Measurements from ENCODE around the gene SFI1.
A peak's percentile ranks its signal among the peaks of the same experiment; 100 is the strongest.

The SFI1 gene

DNA sequence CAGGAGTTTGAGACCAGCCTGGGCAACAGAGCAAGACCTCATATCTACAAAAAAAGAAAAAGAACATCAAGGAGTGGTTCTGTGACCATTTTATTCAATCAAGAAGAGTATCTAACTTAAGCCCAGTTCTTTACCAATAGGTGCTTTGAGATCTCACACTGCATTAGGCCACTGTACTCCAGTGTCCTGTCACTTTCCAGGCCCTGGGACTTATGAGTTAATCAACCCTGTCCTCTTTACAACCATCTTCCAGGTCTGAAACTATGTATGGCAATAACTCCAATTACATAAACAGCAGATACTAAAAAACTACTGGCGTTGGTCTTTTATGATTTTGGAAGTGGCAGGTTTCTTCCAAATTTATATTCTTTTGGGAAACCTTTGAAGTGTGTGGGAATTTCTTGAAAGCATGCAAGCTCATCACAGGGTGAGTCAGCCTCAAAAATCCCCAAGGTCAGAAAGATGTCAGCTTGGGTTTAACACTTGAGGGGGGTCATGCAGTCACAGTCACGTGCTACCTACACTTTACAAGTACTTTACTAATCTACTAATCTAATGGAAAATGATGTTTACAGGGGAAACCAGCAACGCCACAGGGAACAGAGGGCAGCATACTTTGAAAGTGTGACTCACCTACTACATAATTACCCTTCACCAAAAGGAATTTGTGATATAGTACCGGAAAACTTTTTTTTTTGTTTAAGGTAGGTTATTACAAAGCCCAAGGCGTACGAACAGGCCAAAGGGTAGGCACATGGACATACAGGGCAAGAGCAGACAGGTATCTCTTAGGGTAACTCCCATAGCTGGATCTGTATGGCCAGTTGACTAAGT lies 150.1 kb downstream of the SFI1 start:
- Histone ChIP-seq H3K79me1 (replicated peaks; ENCODE audit: low read length, poor library complexity, severe bottlenecking) (peaks cover 14% of the 10 kb centered on the region), H3K4me1 (ENCODE audit: control insufficient read depth, insufficient read depth, low read depth, low read length) (peaks cover 19% of the 10 kb centered on the region), H4K8ac (ENCODE audit: low read length) (no peak overlapping the region), H2BK120ac (ENCODE audit: low read depth, low read length) (no peak overlapping the region), H3K9me3 (ENCODE audit: control insufficient read depth, low read length) (no peaks in the 10 kb centered on the region), H2AK5ac (ENCODE audit: low read length, severe bottlenecking) (peak overlapping the region; percentile 97), H3K14ac (ENCODE audit: low read length in 2 of 2) (no peak overlapping the region), H3K36me3 (ENCODE audit: control insufficient read depth in 1 of 2, insufficient read depth in 2 of 2, low read depth in 1 of 2, low read length in 2 of 2) (peaks cover 16 to 36% of the 10 kb centered on the region in 2 experiments), H3K9ac (ENCODE audit: low read length) (peak overlapping the region; percentile 56), H3K4me2 (ENCODE audit: low read length, poor library complexity, severe bottlenecking) (no peak overlapping the region), H2BK12ac (ENCODE audit: low read length in 2 of 2) (no peak overlapping the region), H2AFZ (ENCODE audit: low read depth, low read length) (no peak overlapping the region), H3K27ac (ENCODE audit: low read length, poor library complexity, severe bottlenecking) (peak overlapping the region; percentile 87), H3K4me3 (ENCODE audit: insufficient read depth in 1 of 2, low read depth in 1 of 2, low read length in 2 of 2) (no peak overlapping the region), H3K23ac (ENCODE audit: low read length in 2 of 2) (no peak overlapping the region), H2BK15ac (ENCODE audit: low read depth, poor library complexity, severe bottlenecking) (no peak overlapping the region), H2BK5ac (ENCODE audit: low read depth, low read length, poor library complexity, severe bottlenecking) (peak overlapping the region; percentile 85), H4K91ac (ENCODE audit: low read length) (no peak overlapping the region), H3K27me3 (ENCODE audit: control insufficient read depth in 1 of 2, insufficient read depth in 1 of 2, low read length in 2 of 2) (no peaks in the 10 kb centered on the region), H3K18ac (ENCODE audit: low read depth in 1 of 2, low read length in 2 of 2) (no peak overlapping the region), H3K4ac (ENCODE audit: low read depth in 1 of 2, low read length in 2 of 2) (no peak overlapping the region)
- DNase-seq, result peak; percentile 98
- WGBS, result 6% methylated on average over 5 of the region's 6 CpGs

DNA sequence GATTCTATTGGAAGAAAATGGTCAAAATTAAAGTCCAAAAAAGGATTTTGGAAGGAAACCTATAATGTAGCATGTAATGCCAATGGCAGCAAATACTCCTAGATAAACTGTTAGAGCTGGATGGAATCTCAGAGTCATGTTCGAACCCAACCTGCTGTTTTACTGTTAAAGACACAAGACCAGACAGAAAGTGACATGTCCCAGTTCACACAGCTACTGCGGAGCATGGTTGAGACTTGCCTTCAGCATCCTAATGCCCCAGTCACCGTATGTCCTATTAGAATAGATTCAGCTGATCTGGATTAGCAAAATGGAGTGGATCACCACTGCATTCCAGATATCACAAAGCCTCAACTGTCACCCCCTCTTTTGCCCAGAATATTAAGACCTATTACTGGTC lies 150.7 kb downstream of the SFI1 start:
- peaks cover 21% of the 10 kb centered on the region for H3K4me1 ChIP-seq (ENCODE audit: control insufficient read depth, insufficient read depth, low read depth, low read length)
- H3K18ac ChIP-seq (ENCODE audit: low read depth in 1 of 2, low read length in 2 of 2), result no peak overlapping the region
- peak overlapping the region in 1 of 2 experiments; percentile 83 for H2BK12ac ChIP-seq (ENCODE audit: low read length in 2 of 2)
- no peak overlapping the region for H4K91ac ChIP-seq (ENCODE audit: low read length)
- no peak for DNase-seq
- peak overlapping the region; percentile 97 for H2AK5ac ChIP-seq (ENCODE audit: low read length, severe bottlenecking)
- H2AFZ ChIP-seq (ENCODE audit: low read depth, low read length), result no peak overlapping the region
- peaks cover 11% of the 10 kb centered on the region for H3K79me1 ChIP-seq (replicated peaks; ENCODE audit: low read length, poor library complexity, severe bottlenecking)
- H3K27me3 ChIP-seq (ENCODE audit: control insufficient read depth in 1 of 2, insufficient read depth in 1 of 2, low read length in 2 of 2), result no peaks in the 10 kb centered on the region
- WGBS, result 92% methylated on average over 3 of the region's 3 CpGs
- H3K4me2 ChIP-seq (ENCODE audit: low read length, poor library complexity, severe bottlenecking), result no peak overlapping the region
- H3K23ac ChIP-seq (ENCODE audit: low read length in 2 of 2), result no peak overlapping the region
- H2BK120ac ChIP-seq (ENCODE audit: low read depth, low read length), result no peak overlapping the region
- no peaks in the 10 kb centered on the region for H3K9me3 ChIP-seq (ENCODE audit: control insufficient read depth, low read length)
- H2BK5ac ChIP-seq (ENCODE audit: low read depth, low read length, poor library complexity, severe bottlenecking), result peak overlapping the region; percentile 85
- no peak overlapping the region for H3K4me3 ChIP-seq (ENCODE audit: insufficient read depth in 1 of 2, low read depth in 1 of 2, low read length in 2 of 2)
- no peak overlapping the region for H2BK15ac ChIP-seq (ENCODE audit: low read depth, poor library complexity, severe bottlenecking)
- peak overlapping the region; percentile 87 for H3K27ac ChIP-seq (ENCODE audit: low read length, poor library complexity, severe bottlenecking)
- peak overlapping the region in 1 of 2 experiments; percentile 12 for H3K4ac ChIP-seq (ENCODE audit: low read depth in 1 of 2, low read length in 2 of 2)
- H3K14ac ChIP-seq (ENCODE audit: low read length in 2 of 2), result no peak overlapping the region
- peak overlapping the region; percentile 56 for H3K9ac ChIP-seq (ENCODE audit: low read length)
- peaks cover 13 to 33% of the 10 kb centered on the region in 2 experiments for H3K36me3 ChIP-seq (ENCODE audit: control insufficient read depth in 1 of 2, insufficient read depth in 2 of 2, low read depth in 1 of 2, low read length in 2 of 2)
- no peak overlapping the region for H4K8ac ChIP-seq (ENCODE audit: low read length)

DNA sequence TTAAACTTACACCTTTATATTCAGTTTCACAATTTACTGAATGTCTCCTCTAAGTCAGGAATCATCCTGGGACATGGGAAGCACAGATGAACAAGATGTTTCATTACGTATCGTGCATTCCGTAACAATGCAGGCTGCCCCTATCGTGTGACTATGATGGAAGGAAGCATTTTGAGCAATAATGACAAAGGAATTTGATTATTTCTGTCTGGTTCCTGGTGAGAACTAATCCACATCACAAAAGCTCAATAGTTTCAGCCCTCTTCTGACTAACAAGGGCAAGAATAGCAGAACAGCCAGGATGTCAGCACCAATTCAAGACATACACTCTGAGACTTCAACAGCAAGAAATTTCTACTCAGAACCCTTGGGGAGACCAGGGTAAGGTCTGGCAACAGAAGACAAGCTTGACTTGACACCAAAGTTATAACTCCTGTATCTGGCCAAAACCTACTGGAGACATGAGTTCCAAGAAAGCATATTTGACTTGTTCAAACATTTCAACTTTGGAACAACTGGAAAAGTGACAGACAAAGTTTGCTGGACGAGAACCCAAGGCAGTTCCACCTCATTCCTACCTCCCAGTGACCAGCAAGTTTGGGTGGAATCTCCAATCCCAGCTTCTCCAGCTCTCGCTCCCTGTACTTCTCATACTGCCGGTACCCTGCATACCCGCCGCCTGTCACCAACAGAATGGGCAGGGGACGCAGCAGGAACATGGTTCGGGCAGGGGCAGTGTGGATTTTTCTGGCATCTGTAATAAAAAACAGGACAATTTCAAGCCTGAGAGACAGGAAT lies 151.4 kb downstream of the SFI1 start:
- H4K91ac ChIP-seq (ENCODE audit: low read length), result no peak overlapping the region
- H2BK120ac ChIP-seq (ENCODE audit: low read depth, low read length), result no peak overlapping the region
- H3K23ac ChIP-seq (ENCODE audit: low read length in 2 of 2), result no peak overlapping the region
- H3K4ac ChIP-seq (ENCODE audit: low read depth in 1 of 2, low read length in 2 of 2), result no peak overlapping the region
- H4K8ac ChIP-seq (ENCODE audit: low read length), result no peak overlapping the region
- H3K36me3 ChIP-seq (ENCODE audit: control insufficient read depth in 1 of 2, insufficient read depth in 2 of 2, low read depth in 1 of 2, low read length in 2 of 2), result peaks cover 8 to 32% of the 10 kb centered on the region in 2 experiments
- no peaks in the 10 kb centered on the region for H3K27me3 ChIP-seq (ENCODE audit: control insufficient read depth in 1 of 2, insufficient read depth in 1 of 2, low read length in 2 of 2)
- H2AFZ ChIP-seq (ENCODE audit: low read depth, low read length), result no peak overlapping the region
- no peak overlapping the region for H2BK5ac ChIP-seq (ENCODE audit: low read depth, low read length, poor library complexity, severe bottlenecking)
- H2BK15ac ChIP-seq (ENCODE audit: low read depth, poor library complexity, severe bottlenecking), result no peak overlapping the region
- H2BK12ac ChIP-seq (ENCODE audit: low read length in 2 of 2), result no peak overlapping the region
- H3K4me3 ChIP-seq (ENCODE audit: insufficient read depth in 1 of 2, low read depth in 1 of 2, low read length in 2 of 2), result no peak overlapping the region
- WGBS, result 81% methylated on average over 11 of the region's 11 CpGs
- peak; percentile 74 for DNase-seq
- H3K4me2 ChIP-seq (ENCODE audit: low read length, poor library complexity, severe bottlenecking), result no peak overlapping the region
- no peak overlapping the region for H3K14ac ChIP-seq (ENCODE audit: low read length in 2 of 2)
- H3K9ac ChIP-seq (ENCODE audit: low read length), result peak overlapping the region; percentile 56
- H3K4me1 ChIP-seq (ENCODE audit: control insufficient read depth, insufficient read depth, low read depth, low read length), result peaks cover 27% of the 10 kb centered on the region
- no peaks in the 10 kb centered on the region for H3K9me3 ChIP-seq (ENCODE audit: control insufficient read depth, low read length)
- H3K27ac ChIP-seq (ENCODE audit: low read length, poor library complexity, severe bottlenecking), result peak overlapping the region; percentile 87
- peaks cover 7% of the 10 kb centered on the region for H3K79me1 ChIP-seq (replicated peaks; ENCODE audit: low read length, poor library complexity, severe bottlenecking)
- H3K18ac ChIP-seq (ENCODE audit: low read depth in 1 of 2, low read length in 2 of 2), result no peak overlapping the region
- H2AK5ac ChIP-seq (ENCODE audit: low read length, severe bottlenecking), result peak overlapping the region; percentile 59

DNA sequence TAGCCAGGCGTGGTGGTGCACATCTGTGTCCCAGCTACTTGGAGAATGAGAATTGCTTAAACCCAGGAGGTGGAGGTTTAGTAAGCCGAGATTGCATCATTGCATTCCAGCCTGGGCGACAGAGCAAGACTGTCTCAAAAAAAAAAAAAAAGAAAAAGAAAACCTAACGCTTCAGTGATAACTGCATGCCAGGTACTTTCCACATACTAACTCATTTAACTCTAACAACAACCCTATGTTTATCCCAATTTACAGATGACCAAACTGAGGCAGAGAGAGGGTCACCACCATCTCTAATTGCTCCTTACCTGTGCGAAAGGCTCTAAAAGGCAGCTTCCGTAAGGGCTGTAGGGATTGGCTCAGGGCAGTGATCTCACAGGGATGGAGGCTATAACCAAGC lies 154.1 kb downstream of the SFI1 start:
- Histone ChIP-seq H3K9me3 (ENCODE audit: control insufficient read depth, low read length) (no peaks in the 10 kb centered on the region), H3K27ac (ENCODE audit: low read length, poor library complexity, severe bottlenecking) (peak overlapping the region; percentile 83), H3K79me1 (replicated peaks; ENCODE audit: low read length, poor library complexity, severe bottlenecking) (peaks cover 7% of the 10 kb centered on the region), H4K8ac (ENCODE audit: low read length) (no peak overlapping the region), H3K9ac (ENCODE audit: low read length) (peak overlapping the region; percentile 45), H3K4me1 (ENCODE audit: control insufficient read depth, insufficient read depth, low read depth, low read length) (peaks cover 27% of the 10 kb centered on the region), H2AK5ac (ENCODE audit: low read length, severe bottlenecking) (peak overlapping the region; percentile 46), H3K27me3 (ENCODE audit: control insufficient read depth in 1 of 2, insufficient read depth in 1 of 2, low read length in 2 of 2) (no peaks in the 10 kb centered on the region), H2BK15ac (ENCODE audit: low read depth, poor library complexity, severe bottlenecking) (no peak overlapping the region), H3K4ac (ENCODE audit: low read depth in 1 of 2, low read length in 2 of 2) (no peak overlapping the region), H3K23ac (ENCODE audit: low read length in 2 of 2) (no peak overlapping the region), H3K36me3 (ENCODE audit: control insufficient read depth in 1 of 2, insufficient read depth in 2 of 2, low read depth in 1 of 2, low read length in 2 of 2) (peaks cover under 1 to 26% of the 10 kb centered on the region in 2 experiments), H3K18ac (ENCODE audit: low read depth in 1 of 2, low read length in 2 of 2) (no peak overlapping the region), H2BK12ac (ENCODE audit: low read length in 2 of 2) (no peak overlapping the region), H2BK5ac (ENCODE audit: low read depth, low read length, poor library complexity, severe bottlenecking) (peak overlapping the region; percentile 74), H2BK120ac (ENCODE audit: low read depth, low read length) (no peak overlapping the region), H2AFZ (ENCODE audit: low read depth, low read length) (no peak overlapping the region), H3K4me3 (ENCODE audit: insufficient read depth in 1 of 2, low read depth in 1 of 2, low read length in 2 of 2) (no peak overlapping the region), H3K4me2 (ENCODE audit: low read length, poor library complexity, severe bottlenecking) (no peak overlapping the region), H3K14ac (ENCODE audit: low read length in 2 of 2) (no peak overlapping the region), H4K91ac (ENCODE audit: low read length) (no peak overlapping the region)
- WGBS, result 44% methylated on average over 4 of the region's 6 CpGs
- peak; percentile 72 for DNase-seq
